IPS DF 4.7 (cell line): ENCODE measurements around the gene LMBRD1.
"Not testable (repeated sequence)": the region's sequence is repeated elsewhere in the genome, so short reads cannot be mapped to it uniquely, and the experiment has no call there.

Experiments
- DNase-seq: peaks from one replicate; pipeline ENCODE4 v3.0.0-alpha.2; 2013; ENCODE audit warnings: low spot score; ENCODE audit errors: extremely low read depth

LMBRD1 gene

GRCh38 chr6:69798796-69799195 lies 2.0 kb upstream of the LMBRD1 start:
- DNase-seq: not testable (repeated sequence)

DNA sequence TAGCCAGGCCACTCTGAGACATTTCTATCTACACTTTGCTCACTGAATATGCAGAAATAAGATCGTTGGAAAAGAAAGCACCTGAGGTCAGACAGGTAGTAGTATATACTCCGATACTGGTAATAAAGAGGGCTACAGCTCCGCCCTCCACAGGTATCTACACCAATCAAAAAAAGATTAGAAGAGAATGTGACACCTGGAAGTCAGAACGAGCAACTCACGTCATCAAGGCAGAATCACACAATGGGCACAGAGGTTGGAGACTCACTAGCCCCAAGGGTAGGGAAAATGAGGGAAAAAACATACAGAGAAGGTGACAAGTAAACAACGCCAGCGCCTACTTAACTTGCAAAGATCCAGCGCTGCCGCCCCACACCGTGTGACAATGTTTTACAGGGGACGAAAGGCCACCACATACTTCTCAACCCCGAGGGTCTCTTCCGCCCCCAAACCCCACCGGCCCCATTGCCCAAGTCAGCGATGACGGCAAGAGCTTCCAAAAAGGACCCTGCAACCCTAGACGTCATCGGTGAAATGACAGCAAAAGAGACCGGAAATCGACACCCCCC lies 653 bp downstream of the LMBRD1 start:
- peak; percentile 49 for DNase-seq

- no peak for DNase-seq
Observed at GRCh38 chr6:69795469-69796072, 1.2 kb downstream of the LMBRD1 start.

GRCh38 chr6:69792292-69792691 lies 4.5 kb downstream of the LMBRD1 start:
- DNase-seq: no peak

DNA sequence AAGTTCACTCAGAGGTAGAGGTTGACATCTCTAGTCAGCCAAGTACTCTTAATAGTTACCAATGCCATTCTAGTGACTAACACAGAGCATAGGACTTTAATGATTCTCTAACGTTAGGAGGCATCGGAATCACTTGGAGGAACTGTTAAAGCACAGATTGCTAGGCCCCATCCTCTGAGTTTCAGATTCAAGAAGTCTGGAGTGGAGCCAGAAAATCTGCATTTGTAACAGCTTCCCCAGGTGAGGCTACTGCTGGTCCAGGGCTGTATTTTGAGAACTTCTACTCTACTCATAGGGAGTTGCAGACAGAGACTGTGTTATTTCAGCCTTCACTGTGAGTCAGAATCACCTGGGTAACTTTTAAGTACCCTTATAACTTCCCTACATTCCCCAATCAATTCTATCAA lies 5.7 kb downstream of the LMBRD1 start:
- DNase-seq: no peak

DNA sequence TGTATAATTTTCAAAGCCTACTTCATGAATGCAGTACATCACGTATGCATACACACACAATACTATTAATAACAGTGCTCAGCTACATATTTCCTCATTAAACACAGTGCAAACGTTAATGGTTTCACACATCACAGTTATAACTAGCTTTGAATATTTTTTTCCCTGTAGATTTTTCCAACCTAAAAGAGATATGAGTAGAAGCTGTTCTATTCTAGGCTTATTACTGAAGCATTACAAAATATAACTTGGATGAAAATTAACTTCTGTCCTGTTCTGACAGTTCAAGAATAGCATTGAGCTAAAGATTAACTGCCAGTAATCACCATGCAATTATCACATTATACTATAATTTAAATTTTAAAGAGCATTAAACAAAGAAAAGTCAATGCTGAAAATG lies 6.2 kb downstream of the LMBRD1 start:
- DNase-seq: no peak

- DNase-seq: no peak
Observed at GRCh38 chr6:69789578-69789977, 7.2 kb downstream of the LMBRD1 start.

DNA sequence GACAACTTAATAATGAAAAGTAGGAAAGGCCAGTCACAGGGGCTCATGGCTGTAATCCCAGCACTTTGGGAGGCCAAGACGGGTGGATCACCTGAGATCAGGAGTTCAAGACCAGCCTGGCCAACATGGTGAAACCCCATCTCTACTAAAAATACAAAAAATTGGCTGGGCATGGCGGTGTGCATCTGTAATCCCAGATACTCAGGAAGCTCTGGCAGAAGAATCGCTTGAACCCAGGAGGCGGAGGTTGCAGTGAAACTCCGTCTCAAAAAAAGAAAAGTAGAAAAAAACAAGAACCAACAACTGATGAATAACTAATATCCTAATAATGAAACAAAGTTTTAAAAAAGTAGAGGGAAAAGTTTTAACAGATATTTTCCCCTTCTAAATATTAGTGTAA lies 9.4 kb downstream of the LMBRD1 start:
- not testable (repeated sequence) for DNase-seq

- DNase-seq: no peak
Observed at GRCh38 chr6:69785697-69786096, 11.1 kb downstream of the LMBRD1 start.

DNA sequence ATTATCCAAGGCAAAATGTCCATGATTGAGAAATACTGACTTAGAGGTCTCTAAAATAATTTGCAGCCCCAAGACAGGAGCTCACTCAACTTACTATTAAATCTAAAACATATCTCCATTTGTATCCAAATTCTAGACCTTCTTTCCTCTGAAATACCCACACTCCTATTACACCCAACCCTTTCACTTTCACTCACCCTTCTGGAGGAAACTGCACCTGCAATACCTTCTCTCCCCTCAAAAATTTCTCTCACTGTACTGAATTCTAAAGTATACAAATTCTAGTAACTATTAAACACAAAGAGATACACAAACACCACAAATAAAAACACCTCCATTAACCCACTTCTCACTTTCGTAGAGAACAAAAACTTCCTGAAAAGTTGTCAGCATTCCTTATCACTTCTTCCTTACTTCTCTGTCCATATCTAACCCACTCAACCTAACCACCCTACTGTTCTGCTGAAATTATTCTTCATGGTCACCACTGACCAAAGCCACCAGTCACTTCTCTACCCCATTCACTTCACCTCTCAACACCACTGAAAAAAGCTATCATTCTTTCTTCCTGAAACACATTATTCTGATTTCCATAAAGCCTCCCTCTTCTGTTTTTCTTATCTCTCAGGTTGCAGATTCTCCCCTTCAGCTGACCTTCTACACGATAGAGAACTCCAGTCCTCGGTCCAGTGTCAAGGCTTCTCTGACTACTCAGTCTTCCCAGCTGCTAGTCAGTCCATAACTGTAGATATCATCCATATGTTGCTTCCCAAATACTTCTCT lies 12.0 kb downstream of the LMBRD1 start:
- no peak for DNase-seq

- DNase-seq: no peak
Observed at GRCh38 chr6:69783108-69783507, 13.7 kb downstream of the LMBRD1 start.

GRCh38 chr6:69780585-69781178 lies 16.1 kb downstream of the LMBRD1 start:
- DNase-seq: no peak

DNA sequence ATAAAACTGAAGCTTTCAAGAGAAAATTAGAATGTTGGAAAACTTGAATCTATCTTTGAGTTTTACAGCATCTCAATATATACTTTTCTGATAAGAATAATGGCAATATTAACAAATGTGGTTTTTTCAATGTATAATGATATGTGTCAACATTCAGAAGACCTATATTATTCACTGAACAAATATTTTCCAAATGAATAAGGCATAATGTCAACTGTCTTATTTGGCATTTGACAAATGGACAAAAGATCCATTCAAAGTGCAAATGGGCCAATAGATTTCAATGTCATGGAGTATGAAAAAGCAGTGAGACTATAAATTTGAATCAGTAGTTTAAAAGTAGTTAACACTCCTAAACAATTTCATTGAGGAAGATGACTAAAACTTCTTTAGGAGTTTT lies 20.9 kb downstream of the LMBRD1 start:
- no peak for DNase-seq

- DNase-seq: no peak
Observed at GRCh38 chr6:69775585-69775849, 21.3 kb downstream of the LMBRD1 start.

GRCh38 chr6:69774740-69775584 lies 21.8 kb downstream of the LMBRD1 start:
- DNase-seq: no peak

DNA sequence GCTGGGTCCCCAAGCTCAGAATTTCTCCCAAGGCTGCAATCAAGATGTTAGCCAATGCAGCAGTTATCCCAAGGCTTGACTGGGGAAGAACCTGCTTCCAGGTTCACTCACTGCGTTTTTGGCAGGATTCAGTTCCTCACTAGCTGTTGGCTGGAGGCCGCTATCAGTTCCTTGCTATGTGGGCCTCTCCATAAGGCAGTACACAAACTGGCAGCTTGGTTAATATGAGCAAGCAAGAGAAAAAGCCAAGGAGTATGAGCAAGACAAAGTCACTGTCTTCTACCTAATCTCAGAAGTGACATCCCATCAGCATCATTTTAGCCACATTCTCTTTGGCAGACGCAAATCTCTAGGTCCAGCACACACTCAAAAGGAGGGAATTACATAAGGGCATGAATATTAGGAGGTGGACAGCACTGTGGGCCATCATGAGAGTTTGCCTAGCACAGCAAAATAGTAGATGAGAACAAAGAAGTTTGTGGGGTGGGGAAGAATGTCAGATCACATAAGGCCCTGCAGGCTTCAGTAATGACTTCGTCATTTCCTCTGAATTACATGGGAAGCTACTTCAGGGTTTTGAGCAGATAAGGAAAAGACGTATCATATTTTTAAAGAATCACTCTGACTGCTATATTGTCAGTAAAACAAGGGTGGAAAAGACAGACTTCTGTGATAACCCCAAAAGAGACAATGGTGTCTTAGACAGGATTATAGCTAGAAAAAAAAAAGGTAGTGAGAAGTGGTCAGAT lies 25.5 kb downstream of the LMBRD1 start:
- DNase-seq: no peak

- no peak for DNase-seq
Observed at GRCh38 chr6:69768664-69769063, 28.1 kb downstream of the LMBRD1 start.

GRCh38 chr6:69763763-69764162 lies 33.0 kb downstream of the LMBRD1 start:
- no peak for DNase-seq

DNA sequence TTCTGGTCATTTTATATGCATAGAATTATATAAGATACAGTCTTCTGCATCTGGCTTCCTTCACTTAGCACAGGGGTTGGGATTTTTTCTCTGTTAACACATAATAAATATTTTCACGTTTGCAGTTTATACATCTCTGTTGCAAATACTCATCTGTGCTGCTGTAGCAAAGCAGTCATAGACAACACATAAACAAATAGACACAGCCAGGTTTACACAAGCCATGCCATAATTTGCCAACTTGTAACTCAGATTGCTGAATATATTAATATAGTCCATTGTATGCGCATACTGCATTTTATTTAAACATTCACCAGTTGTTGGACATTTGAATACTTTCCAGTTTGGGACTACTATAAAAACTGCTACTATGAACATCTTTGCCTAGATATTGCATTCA lies 35.0 kb downstream of the LMBRD1 start:
- DNase-seq: no peak

- DNase-seq: no peak
Observed at GRCh38 chr6:69758214-69758613, 38.6 kb downstream of the LMBRD1 start.

DNA sequence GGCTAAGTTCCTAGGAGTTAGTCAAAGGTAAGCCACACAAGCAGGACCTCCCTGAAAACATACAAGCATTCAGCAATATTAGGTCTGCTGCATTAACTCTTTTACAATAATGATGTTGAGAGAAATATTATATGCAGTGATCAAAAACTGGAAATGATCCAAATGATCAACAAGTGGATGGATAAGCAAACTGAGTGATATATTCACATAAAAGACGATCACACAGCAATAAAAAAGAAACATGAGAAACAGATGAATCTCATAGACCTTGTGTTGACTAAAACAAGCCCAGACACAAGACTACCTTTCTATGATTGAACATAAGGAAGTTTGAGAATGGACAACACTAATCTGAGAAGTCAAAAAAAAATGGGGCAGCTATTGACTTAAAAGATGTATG lies 39.9 kb downstream of the LMBRD1 start:
- no peak for DNase-seq
